AG09309 (cell line): ENCODE measurements around the gene HECW1.

Source experiments
- DNase-seq: peaks from one replicate; pipeline ENCODE4 v3.0.0-alpha.2; 2010; ENCODE audit warnings: low read depth
- H3K4me3 ChIP-seq: 2 replicates; pipeline ENCODE4 v1.5.1; 2011; ENCODE audit warnings: mild to moderate bottlenecking, low read depth, low read length, moderate library complexity; ENCODE audit not compliant: control insufficient read depth
- CTCF ChIP-seq: IDR thresholded peaks from 2 replicates; pipeline ENCODE4 v1.5.1; 2011; ENCODE audit warnings: mild to moderate bottlenecking, low read depth, low read length, inconsistent platforms; ENCODE audit not compliant: insufficient read depth, control insufficient read depth; ENCODE audit errors: missing control alignments

HECW1 gene

GRCh38 chr7:43531700-43532099 lies 419.3 kb downstream of the HECW1 start:
- no peak overlapping the region for H3K4me3 ChIP-seq
- no peak for TF ChIP-seq CTCF
- DNase-seq = no peak

GRCh38 chr7:43533801-43534479 lies 421.5 kb downstream of the HECW1 start:
- DNase-seq = no peak
- H3K4me3 ChIP-seq = no peak overlapping the region

DNA sequence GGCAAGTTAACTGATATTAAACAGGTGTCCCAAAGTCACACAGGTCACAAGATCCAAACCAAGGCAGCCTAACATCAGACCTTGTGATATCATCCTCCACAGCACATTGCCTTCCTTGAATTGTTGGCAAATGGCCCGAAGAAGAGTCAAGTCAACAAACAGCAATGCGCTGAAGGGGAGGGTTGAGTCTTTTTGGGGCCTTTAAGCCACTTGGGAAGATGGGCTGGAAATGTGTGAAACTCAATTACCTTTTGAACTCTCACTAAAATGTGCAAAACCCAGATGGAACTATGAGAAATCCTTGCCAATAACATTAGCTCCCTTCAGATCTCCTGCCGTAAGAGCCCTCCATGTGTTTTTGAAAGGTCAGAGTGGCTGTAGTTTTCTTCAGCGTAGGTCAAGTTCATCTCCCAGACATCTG lies 422.6 kb downstream of the HECW1 start:
- DNase-seq = no peak
- no peak for TF ChIP-seq CTCF
- no peak overlapping the region for H3K4me3 ChIP-seq

More at GRCh38 chr7:43533801-43534479, 421.5 kb downstream of the HECW1 start:
- no peak for TF ChIP-seq CTCF

DNA sequence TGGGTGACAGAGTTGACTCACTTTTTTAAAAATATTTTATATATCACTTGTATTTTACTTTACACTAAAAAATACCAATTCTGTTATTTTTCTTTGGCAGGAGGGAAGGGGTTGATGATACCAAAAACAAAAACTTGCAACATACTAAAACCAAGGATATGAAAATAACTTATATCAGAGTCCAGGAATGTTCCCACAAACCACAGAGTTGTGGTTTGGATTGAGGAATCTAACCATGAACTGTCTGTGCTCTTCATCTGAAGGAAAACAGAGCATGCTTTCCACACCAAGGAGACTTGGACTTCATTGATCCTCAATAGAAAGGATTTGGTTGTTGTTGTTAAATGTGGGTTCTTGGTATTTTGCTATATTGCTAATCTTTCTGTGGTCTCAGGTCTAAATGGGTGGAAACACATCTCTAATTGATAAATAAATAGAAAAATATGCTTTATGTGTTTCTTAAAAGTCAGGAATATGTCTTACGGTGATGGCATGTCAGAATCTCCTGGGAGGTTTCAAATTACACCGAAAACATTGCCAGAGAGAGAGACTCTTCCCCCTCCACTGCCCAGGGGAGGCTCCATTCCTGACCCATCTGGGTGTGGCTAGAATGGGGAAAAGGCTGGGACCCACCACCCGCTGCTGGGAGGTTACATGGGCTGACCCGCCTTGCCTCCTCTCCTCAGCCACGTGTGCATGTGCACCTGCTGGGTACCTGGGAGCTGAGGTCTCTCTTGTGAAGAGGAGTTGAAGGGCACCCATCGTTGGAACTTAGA lies 423.6 kb downstream of the HECW1 start:
- peak; percentile 86 for DNase-seq
- no peak overlapping the region for H3K4me3 ChIP-seq
- no peak for TF ChIP-seq CTCF

- no peak for DNase-seq
- TF ChIP-seq CTCF = no peak
- no peak overlapping the region for H3K4me3 ChIP-seq
Observed at GRCh38 chr7:43536773-43537172, 424.3 kb downstream of the HECW1 start.

GRCh38 chr7:43537765-43538403 lies 425.4 kb downstream of the HECW1 start:
- TF ChIP-seq CTCF = no peak
- no peak for DNase-seq
- no peak overlapping the region for H3K4me3 ChIP-seq
